ENCODE results near the gene NKAIN2.

Gene NKAIN2

GRCh38 chr6:124028117-124028516, 224.5 kb downstream of the NKAIN2 start:
- no peak overlapping the region for H3K4me3 ChIP-seq (ENCODE audit: low read depth in 1 of 2, low read length in 1 of 2)
- TF ChIP-seq, protein P1, sequence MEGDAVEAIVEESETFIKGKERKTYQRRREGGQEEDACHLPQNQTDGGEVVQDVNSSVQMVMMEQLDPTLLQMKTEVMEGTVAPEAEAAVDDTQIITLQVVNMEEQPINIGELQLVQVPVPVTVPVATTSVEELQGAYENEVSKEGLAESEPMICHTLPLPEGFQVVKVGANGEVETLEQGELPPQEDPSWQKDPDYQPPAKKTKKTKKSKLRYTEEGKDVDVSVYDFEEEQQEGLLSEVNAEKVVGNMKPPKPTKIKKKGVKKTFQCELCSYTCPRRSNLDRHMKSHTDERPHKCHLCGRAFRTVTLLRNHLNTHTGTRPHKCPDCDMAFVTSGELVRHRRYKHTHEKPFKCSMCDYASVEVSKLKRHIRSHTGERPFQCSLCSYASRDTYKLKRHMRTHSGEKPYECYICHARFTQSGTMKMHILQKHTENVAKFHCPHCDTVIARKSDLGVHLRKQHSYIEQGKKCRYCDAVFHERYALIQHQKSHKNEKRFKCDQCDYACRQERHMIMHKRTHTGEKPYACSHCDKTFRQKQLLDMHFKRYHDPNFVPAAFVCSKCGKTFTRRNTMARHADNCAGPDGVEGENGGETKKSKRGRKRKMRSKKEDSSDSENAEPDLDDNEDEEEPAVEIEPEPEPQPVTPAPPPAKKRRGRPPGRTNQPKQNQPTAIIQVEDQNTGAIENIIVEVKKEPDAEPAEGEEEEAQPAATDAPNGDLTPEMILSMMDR (IDR thresholded peaks at IDR 0.05) = no peak
- H3K4me1 ChIP-seq (ENCODE audit: control insufficient read depth in 1 of 2, insufficient read depth in 1 of 2, low read depth in 1 of 2, low read length in 1 of 2) = no peaks in the 10 kb centered on the region

DNA sequence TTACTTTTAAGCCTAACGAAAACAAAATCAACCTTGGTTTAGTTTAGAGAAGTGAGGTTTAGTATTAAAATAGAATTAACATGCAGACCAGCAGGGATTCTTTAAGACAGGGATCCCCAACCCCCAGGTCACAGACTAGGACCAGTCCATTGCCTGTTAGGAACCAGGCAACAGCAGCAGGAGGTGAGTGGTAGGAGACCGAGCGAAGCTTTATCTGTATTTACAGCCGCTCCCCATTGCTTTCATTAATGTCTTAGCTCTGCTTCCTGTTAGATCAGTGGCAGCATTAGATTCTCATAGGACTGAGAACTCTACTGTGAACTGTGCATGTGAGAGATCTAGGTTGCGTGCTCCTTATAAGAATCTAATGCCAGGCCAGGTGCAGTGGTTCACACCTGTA, 225.9 kb downstream of the NKAIN2 start:
- TF ChIP-seq, protein P1 (IDR thresholded peaks at IDR 0.05) = no peak
- Histone ChIP-seq H3K4me1 (ENCODE audit: control insufficient read depth in 1 of 2, insufficient read depth in 1 of 2, low read depth in 1 of 2, low read length in 1 of 2) (no peaks in the 10 kb centered on the region), H3K36me3 (no peaks in the 10 kb centered on the region), H3K27ac (no peak overlapping the region), H3K27me3 (no peaks in the 10 kb centered on the region), H3K4me3 (ENCODE audit: low read depth in 1 of 2, low read length in 1 of 2) (no peak overlapping the region), H3K9me3 (no peaks in the 10 kb centered on the region)

More at GRCh38 chr6:124028117-124028516, 224.5 kb downstream of the NKAIN2 start:
- Histone ChIP-seq H3K36me3 (no peaks in the 10 kb centered on the region), H3K9me3 (no peaks in the 10 kb centered on the region), H3K27me3 (no peaks in the 10 kb centered on the region), H3K27ac (no peak overlapping the region)

DNA sequence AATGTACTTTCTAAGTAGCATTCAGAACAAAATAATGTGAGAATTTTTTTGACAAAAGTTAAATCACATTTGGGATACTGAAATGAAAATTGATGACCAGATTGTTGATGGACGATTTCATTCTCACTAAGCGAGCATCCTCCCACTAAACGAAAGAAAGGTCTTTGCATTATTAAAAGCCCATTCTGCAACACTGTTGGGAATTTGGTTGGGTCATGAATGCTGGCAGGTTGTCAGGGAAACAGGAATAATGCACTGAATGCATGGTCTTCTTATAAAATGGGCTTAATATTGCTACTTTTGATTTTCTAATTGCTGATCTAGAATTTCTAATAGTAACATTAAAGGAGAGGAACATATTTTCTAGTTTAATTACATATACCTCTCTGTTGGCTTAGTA, 229.8 kb downstream of the NKAIN2 start:
- Histone ChIP-seq H3K9me3 (no peaks in the 10 kb centered on the region), H3K4me1 (ENCODE audit: control insufficient read depth in 1 of 2, insufficient read depth in 1 of 2, low read depth in 1 of 2, low read length in 1 of 2) (no peaks in the 10 kb centered on the region), H3K27me3 (no peaks in the 10 kb centered on the region), H3K27ac (no peak overlapping the region), H3K4me3 (ENCODE audit: low read depth in 1 of 2, low read length in 1 of 2) (no peak overlapping the region), H3K36me3 (no peaks in the 10 kb centered on the region)
- TF ChIP-seq, protein P1 (IDR thresholded peaks at IDR 0.05) = no peak

DNA sequence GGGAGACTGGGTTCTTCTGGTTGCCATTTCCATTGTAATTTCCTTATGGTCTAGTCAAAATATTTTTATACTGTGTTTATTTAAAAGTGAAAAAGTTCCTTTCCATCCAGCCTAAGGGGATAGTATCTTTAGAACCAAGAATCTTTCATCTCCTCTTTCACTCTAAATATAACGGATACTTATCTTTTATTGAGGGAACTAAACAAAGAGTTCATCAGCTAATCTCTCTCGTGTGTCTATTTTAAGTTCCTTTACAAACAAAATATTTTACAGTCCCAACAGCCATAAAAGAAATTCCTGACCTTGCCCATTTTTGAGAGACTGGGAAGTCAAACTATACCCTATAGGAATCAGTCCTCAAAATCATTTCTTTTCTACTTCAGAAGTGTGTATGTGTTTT, 232.7 kb downstream of the NKAIN2 start:
- H3K4me3 ChIP-seq (ENCODE audit: low read depth in 1 of 2, low read length in 1 of 2) = no peak overlapping the region
- no peak overlapping the region for H3K27ac ChIP-seq
- H3K4me1 ChIP-seq (ENCODE audit: control insufficient read depth in 1 of 2, insufficient read depth in 1 of 2, low read depth in 1 of 2, low read length in 1 of 2) = peaks cover 0 to 6% of the 10 kb centered on the region in 2 experiments
- TF ChIP-seq, protein P1 (IDR thresholded peaks at IDR 0.05) = no peak
- no peaks in the 10 kb centered on the region for H3K9me3 ChIP-seq
- H3K27me3 ChIP-seq = no peaks in the 10 kb centered on the region
- no peaks in the 10 kb centered on the region for H3K36me3 ChIP-seq

GRCh38 chr6:124040655-124041054, 237.0 kb downstream of the NKAIN2 start:
- Histone ChIP-seq H3K4me1 (ENCODE audit: control insufficient read depth in 1 of 2, insufficient read depth in 1 of 2, low read depth in 1 of 2, low read length in 1 of 2) (peaks cover 0 to 6% of the 10 kb centered on the region in 2 experiments), H3K27ac (no peak overlapping the region), H3K27me3 (no peaks in the 10 kb centered on the region), H3K4me3 (ENCODE audit: low read depth in 1 of 2, low read length in 1 of 2) (no peak overlapping the region), H3K9me3 (no peaks in the 10 kb centered on the region), H3K36me3 (no peaks in the 10 kb centered on the region)
- TF ChIP-seq, protein P1 (IDR thresholded peaks at IDR 0.05) = no peak

GRCh38 chr6:124052120-124052519, 248.5 kb downstream of the NKAIN2 start:
- Histone ChIP-seq H3K27me3 (no peaks in the 10 kb centered on the region), H3K4me1 (ENCODE audit: control insufficient read depth in 1 of 2, insufficient read depth in 1 of 2, low read depth in 1 of 2, low read length in 1 of 2) (no peaks in the 10 kb centered on the region), H3K36me3 (no peaks in the 10 kb centered on the region), H3K27ac (no peak overlapping the region), H3K9me3 (no peaks in the 10 kb centered on the region), H3K4me3 (ENCODE audit: low read depth in 1 of 2, low read length in 1 of 2) (no peak overlapping the region)
- TF ChIP-seq, protein P1 (IDR thresholded peaks at IDR 0.05) = no peak
